ENCODE results near the gene CSKMT. TPM values are rescaled to one million over a fixed set of nuclear protein-coding genes. Genes with fewer than 3 reads are reported as not detected.
"Not testable (repeated sequence)": the region's sequence is repeated elsewhere in the genome, so short reads cannot be mapped to it uniquely, and the experiment has no call there.

CSKMT gene
- polyA plus RNA-seq (2013, experiment 1 of 2): 18.5 TPM
- 17.0 TPM for polyA plus RNA-seq (2013, experiment 2 of 2)

- peak; percentile 93 for DNase-seq (ENCODE audit: low spot score)
- H3K27me3 ChIP-seq (ENCODE audit: control insufficient read depth in 3 of 3, insufficient read depth in 3 of 3, low read depth in 1 of 3, low read length in 3 of 3): no peaks in the 10 kb centered on the region
- peak within 1 kb of the TSS; percentile 93 for H3K4me2 ChIP-seq (ENCODE audit: insufficient read depth, low read length, poor library complexity, severe bottlenecking)
- peak within 1 kb of the TSS; percentile 95 for H2AFZ ChIP-seq (ENCODE audit: low read length)
- no peak within 1 kb of the TSS for H4K8ac ChIP-seq (ENCODE audit: low read depth, low read length)
- no peak within 1 kb of the TSS for H2BK12ac ChIP-seq (ENCODE audit: low read length)
- peak within 1 kb of the TSS; percentile 90 for H2AK5ac ChIP-seq (ENCODE audit: low read depth, low read length)
- H3K4ac ChIP-seq (ENCODE audit: low read length): no peak within 1 kb of the TSS
- H3K79me1 ChIP-seq (ENCODE audit: low read depth, low read length): peaks cover 11% of the 10 kb centered on the region
- no CpG with 5 or more reads among the region's 47 CpGs for WGBS, 2 donors (ENCODE audit: extremely low coverage in 2 of 2, insufficient read length in 2 of 2, insufficient replicate concordance in 1 of 2)
- no peaks in the 10 kb centered on the region for H3K9me3 ChIP-seq (replicated peaks in 1 of 2; ENCODE audit: control insufficient read depth in 2 of 2, insufficient read depth in 1 of 2, low read depth in 1 of 2, low read length in 2 of 2)
- peak within 1 kb of the TSS; percentile 96 for H3K23ac ChIP-seq (ENCODE audit: low read depth, low read length, poor library complexity)
- H3K4me3 ChIP-seq (ENCODE audit: low read length in 2 of 2): peak within 1 kb of the TSS; percentile 93 to 98
- no peak within 1 kb of the TSS for H2BK15ac ChIP-seq (ENCODE audit: low read length)
- H3K14ac ChIP-seq (ENCODE audit: low read length): peak within 1 kb of the TSS; percentile 47
- peak within 1 kb of the TSS; percentile 94 for H3K27ac ChIP-seq (replicated peaks; ENCODE audit: low read length)
- H3K4me1 ChIP-seq (ENCODE audit: control insufficient read depth in 2 of 2, insufficient read depth in 1 of 2, low read depth in 1 of 2, low read length in 2 of 2): peaks cover 4 to 12% of the 10 kb centered on the region in 2 donors
- H3K9ac ChIP-seq (ENCODE audit: low read depth, low read length, poor library complexity): peak within 1 kb of the TSS; percentile 95
- H2BK120ac ChIP-seq (ENCODE audit: low read depth, low read length): no peak within 1 kb of the TSS
- H2BK5ac ChIP-seq (ENCODE audit: low read length): peak within 1 kb of the TSS; percentile 63
- no peak within 1 kb of the TSS for H4K91ac ChIP-seq (ENCODE audit: low read depth, low read length, poor library complexity)
- H3K18ac ChIP-seq (ENCODE audit: low read length): peak within 1 kb of the TSS; percentile 96
- peaks cover 16 to 51% of the 10 kb centered on the region in 2 donors for H3K36me3 ChIP-seq (replicated peaks in 1 of 2; ENCODE audit: control insufficient read depth in 2 of 2, insufficient read depth in 2 of 2, low read length in 2 of 2)
Measured at GRCh38 chr11:62665075-62665598, at the start of gene CSKMT, which contains the start of gene C11orf98. CSKMT (plus strand) TSS chr11:62665312; CDS start chr11:62665880, 568 bp downstream. C11orf98 (minus strand) TSS chr11:62665210; CDS start chr11:62665169, 41 bp downstream.

GRCh38 chr11:62615521-62615920 lies 49.6 kb upstream of the CSKMT start:
- Histone ChIP-seq H3K79me1 (ENCODE audit: low read depth, low read length) (peaks cover 3% of the 10 kb centered on the region), H4K91ac (ENCODE audit: low read depth, low read length, poor library complexity) (no peak overlapping the region), H3K23ac (ENCODE audit: low read depth, low read length, poor library complexity) (no peak overlapping the region), H3K4me2 (ENCODE audit: insufficient read depth, low read length, poor library complexity, severe bottlenecking) (no peak overlapping the region), H2BK120ac (ENCODE audit: low read depth, low read length) (no peak overlapping the region), H2AFZ (ENCODE audit: low read length) (no peak overlapping the region), H3K4me1 (ENCODE audit: control insufficient read depth in 2 of 2, insufficient read depth in 1 of 2, low read depth in 1 of 2, low read length in 2 of 2) (peaks cover 8 to 15% of the 10 kb centered on the region in 2 donors), H2BK12ac (ENCODE audit: low read length) (no peak overlapping the region), H3K4ac (ENCODE audit: low read length) (no peak overlapping the region), H3K18ac (ENCODE audit: low read length) (no peak overlapping the region), H2BK15ac (ENCODE audit: low read length) (no peak overlapping the region), H3K9me3 (replicated peaks in 1 of 2; ENCODE audit: control insufficient read depth in 2 of 2, insufficient read depth in 1 of 2, low read depth in 1 of 2, low read length in 2 of 2) (no peaks in the 10 kb centered on the region), H3K9ac (ENCODE audit: low read depth, low read length, poor library complexity) (peak overlapping the region; percentile 30), H3K36me3 (replicated peaks in 1 of 2; ENCODE audit: control insufficient read depth in 2 of 2, insufficient read depth in 2 of 2, low read length in 2 of 2) (peaks cover 8 to 37% of the 10 kb centered on the region in 2 donors), H3K14ac (ENCODE audit: low read length) (no peak overlapping the region), H3K27ac (replicated peaks; ENCODE audit: low read length) (no peak overlapping the region), H2AK5ac (ENCODE audit: low read depth, low read length) (no peak overlapping the region), H3K27me3 (ENCODE audit: control insufficient read depth in 3 of 3, insufficient read depth in 3 of 3, low read depth in 1 of 3, low read length in 3 of 3) (no peaks in the 10 kb centered on the region), H4K8ac (ENCODE audit: low read depth, low read length) (no peak overlapping the region), H2BK5ac (ENCODE audit: low read length) (no peak overlapping the region), H3K4me3 (ENCODE audit: low read length in 2 of 2) (no peak overlapping the region)
- no peak for DNase-seq (ENCODE audit: low spot score)
- no CpG with 5 or more reads among the region's 7 CpGs for WGBS, 2 donors (ENCODE audit: extremely low coverage in 2 of 2, insufficient read length in 2 of 2, insufficient replicate concordance in 1 of 2)

- H3K14ac ChIP-seq (ENCODE audit: low read length); H3K4me3 ChIP-seq (ENCODE audit: low read length in 2 of 2); H3K9ac ChIP-seq (ENCODE audit: low read depth, low read length, poor library complexity); H3K23ac ChIP-seq (ENCODE audit: low read depth, low read length, poor library complexity); H2BK15ac ChIP-seq (ENCODE audit: low read length); H3K79me1 ChIP-seq (ENCODE audit: low read depth, low read length); H3K27ac ChIP-seq (replicated peaks; ENCODE audit: low read length); H2AFZ ChIP-seq (ENCODE audit: low read length); H3K18ac ChIP-seq (ENCODE audit: low read length); H3K9me3 ChIP-seq (replicated peaks in 1 of 2; ENCODE audit: control insufficient read depth in 2 of 2, insufficient read depth in 1 of 2, low read depth in 1 of 2, low read length in 2 of 2); H2AK5ac ChIP-seq (ENCODE audit: low read depth, low read length); H3K4me1 ChIP-seq (ENCODE audit: control insufficient read depth in 2 of 2, insufficient read depth in 1 of 2, low read depth in 1 of 2, low read length in 2 of 2); DNase-seq (ENCODE audit: low spot score); H3K4ac ChIP-seq (ENCODE audit: low read length); H4K8ac ChIP-seq (ENCODE audit: low read depth, low read length); H3K4me2 ChIP-seq (ENCODE audit: insufficient read depth, low read length, poor library complexity, severe bottlenecking); H3K27me3 ChIP-seq (ENCODE audit: control insufficient read depth in 3 of 3, insufficient read depth in 3 of 3, low read depth in 1 of 3, low read length in 3 of 3); H2BK12ac ChIP-seq (ENCODE audit: low read length); H2BK120ac ChIP-seq (ENCODE audit: low read depth, low read length); H4K91ac ChIP-seq (ENCODE audit: low read depth, low read length, poor library complexity): not testable (repeated sequence)
- no CpG with 5 or more reads among the region's 14 CpGs for WGBS, 2 donors (ENCODE audit: extremely low coverage in 2 of 2, insufficient read length in 2 of 2, insufficient replicate concordance in 1 of 2)
- Histone ChIP-seq H3K36me3 (replicated peaks in 1 of 2; ENCODE audit: control insufficient read depth in 2 of 2, insufficient read depth in 2 of 2, low read length in 2 of 2) (peaks cover 8 to 39% of the 10 kb centered on the region in 2 donors), H2BK5ac (ENCODE audit: low read length) (peak overlapping the region; percentile 53)
Measured at GRCh38 chr11:62616957-62617356, 48.2 kb upstream of the CSKMT start.

GRCh38 chr11:62621027-62621566 lies 44.0 kb upstream of the CSKMT start:
- H3K27ac ChIP-seq (replicated peaks; ENCODE audit: low read length): peak overlapping the region; percentile 66
- no peak overlapping the region for H4K8ac ChIP-seq (ENCODE audit: low read depth, low read length)
- H2BK12ac ChIP-seq (ENCODE audit: low read length): no peak overlapping the region
- H3K23ac ChIP-seq (ENCODE audit: low read depth, low read length, poor library complexity): peak overlapping the region; percentile 66
- DNase-seq (ENCODE audit: low spot score): no peak
- H3K79me1 ChIP-seq (ENCODE audit: low read depth, low read length): peaks cover 2% of the 10 kb centered on the region
- H2AK5ac ChIP-seq (ENCODE audit: low read depth, low read length): no peak overlapping the region
- peak overlapping the region; percentile 87 for H3K18ac ChIP-seq (ENCODE audit: low read length)
- no peak overlapping the region for H3K14ac ChIP-seq (ENCODE audit: low read length)
- no peak overlapping the region for H2BK15ac ChIP-seq (ENCODE audit: low read length)
- no peaks in the 10 kb centered on the region for H3K27me3 ChIP-seq (ENCODE audit: control insufficient read depth in 3 of 3, insufficient read depth in 3 of 3, low read depth in 1 of 3, low read length in 3 of 3)
- no peak overlapping the region for H3K4ac ChIP-seq (ENCODE audit: low read length)
- peak overlapping the region; percentile 88 for H2AFZ ChIP-seq (ENCODE audit: low read length)
- H3K4me2 ChIP-seq (ENCODE audit: insufficient read depth, low read length, poor library complexity, severe bottlenecking): peak overlapping the region; percentile 67
- WGBS, 2 donors (ENCODE audit: extremely low coverage in 2 of 2, insufficient read length in 2 of 2, insufficient replicate concordance in 1 of 2): no CpG with 5 or more reads among the region's 8 CpGs
- peak overlapping the region; percentile 64 to 81 for H3K4me3 ChIP-seq (ENCODE audit: low read length in 2 of 2)
- H2BK120ac ChIP-seq (ENCODE audit: low read depth, low read length): peak overlapping the region; percentile 47
- peak overlapping the region; percentile 94 for H3K9ac ChIP-seq (ENCODE audit: low read depth, low read length, poor library complexity)
- peaks cover 3% of the 10 kb centered on the region in 2 donors for H3K4me1 ChIP-seq (ENCODE audit: control insufficient read depth in 2 of 2, insufficient read depth in 1 of 2, low read depth in 1 of 2, low read length in 2 of 2)
- no peak overlapping the region for H4K91ac ChIP-seq (ENCODE audit: low read depth, low read length, poor library complexity)
- peak overlapping the region; percentile 91 for H2BK5ac ChIP-seq (ENCODE audit: low read length)
- H3K9me3 ChIP-seq (replicated peaks in 1 of 2; ENCODE audit: control insufficient read depth in 2 of 2, insufficient read depth in 1 of 2, low read depth in 1 of 2, low read length in 2 of 2): no peaks in the 10 kb centered on the region
- peaks cover 20 to 51% of the 10 kb centered on the region in 2 donors for H3K36me3 ChIP-seq (replicated peaks in 1 of 2; ENCODE audit: control insufficient read depth in 2 of 2, insufficient read depth in 2 of 2, low read length in 2 of 2)

All from neuronal stem cell (in vitro differentiated cells).